GM18520 (cell line): ENCODE measurements around the gene PDE4D.
"Not testable (repeated sequence)": the region's sequence is repeated elsewhere in the genome, so short reads cannot be mapped to it uniquely, and the experiment has no call there.

Source experiments
- ATAC-seq: cut with Tn5 transposase; IDR thresholded peaks from one replicate; pipeline ENCODE4 v1.9.1; 2021; ENCODE audit not compliant: unreplicated experiment

The PDE4D gene

DNA sequence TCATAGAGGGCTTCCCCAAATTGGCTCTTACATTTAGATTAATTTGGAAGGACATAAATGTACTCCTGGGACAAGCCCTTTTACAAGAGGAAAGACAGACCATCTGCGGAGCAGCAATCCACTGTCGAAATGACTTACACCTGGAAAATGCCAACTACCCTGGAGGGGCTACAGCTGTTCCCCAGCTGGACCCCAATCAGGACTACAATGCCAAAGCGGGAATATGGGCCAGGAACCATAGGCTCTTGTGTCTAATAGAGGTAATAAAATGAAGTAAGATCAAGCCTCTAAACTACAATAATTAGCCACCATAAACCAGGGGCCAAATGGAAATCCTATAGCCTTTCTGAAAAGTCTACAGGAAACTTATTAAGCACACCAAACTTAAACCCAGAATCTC, 581.3 kb downstream of the PDE4D start:
- no peak for ATAC-seq

DNA sequence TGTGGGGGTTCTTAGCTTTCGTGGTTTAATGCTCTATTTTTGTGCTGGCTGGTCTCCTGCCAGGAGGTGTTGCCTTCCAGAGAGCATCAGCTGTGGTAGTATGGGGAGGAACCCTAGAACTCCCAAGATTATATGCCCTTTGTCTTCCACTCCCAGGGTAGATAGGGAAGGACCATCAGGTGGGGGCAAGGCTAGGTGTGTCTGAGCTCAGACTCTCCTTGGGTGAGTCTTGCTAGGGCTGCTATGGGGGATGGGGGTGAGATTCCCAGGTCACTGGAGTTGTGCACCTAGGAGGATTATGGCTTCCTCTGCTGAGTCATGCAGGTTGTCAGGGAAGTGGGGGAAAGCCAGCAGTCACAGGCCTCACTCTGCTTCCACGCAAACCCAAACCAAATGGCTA, 584.8 kb downstream of the PDE4D start:
- not testable (repeated sequence) for ATAC-seq

DNA sequence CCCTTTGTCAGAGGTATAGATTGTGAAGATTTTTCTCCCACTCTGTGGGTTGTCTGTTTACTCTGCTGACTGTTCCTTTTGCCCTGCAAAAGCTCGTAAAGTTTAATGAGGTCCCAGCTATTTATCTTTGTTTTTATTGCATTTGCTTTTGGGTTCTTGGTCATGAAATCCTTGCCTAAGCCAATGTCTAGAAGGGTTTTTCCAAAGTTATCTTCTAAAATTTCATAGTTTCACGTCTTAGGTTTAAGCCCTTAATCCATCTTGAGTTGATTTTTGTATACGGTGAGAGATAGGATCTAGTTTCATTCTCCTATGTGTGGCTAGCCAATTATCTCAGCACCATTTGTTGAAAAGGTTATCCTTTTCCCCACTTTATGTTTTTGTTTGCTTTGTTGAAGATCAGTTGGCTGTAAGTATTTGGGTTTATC, 590.2 kb downstream of the PDE4D start:
- not testable (repeated sequence) for ATAC-seq

DNA sequence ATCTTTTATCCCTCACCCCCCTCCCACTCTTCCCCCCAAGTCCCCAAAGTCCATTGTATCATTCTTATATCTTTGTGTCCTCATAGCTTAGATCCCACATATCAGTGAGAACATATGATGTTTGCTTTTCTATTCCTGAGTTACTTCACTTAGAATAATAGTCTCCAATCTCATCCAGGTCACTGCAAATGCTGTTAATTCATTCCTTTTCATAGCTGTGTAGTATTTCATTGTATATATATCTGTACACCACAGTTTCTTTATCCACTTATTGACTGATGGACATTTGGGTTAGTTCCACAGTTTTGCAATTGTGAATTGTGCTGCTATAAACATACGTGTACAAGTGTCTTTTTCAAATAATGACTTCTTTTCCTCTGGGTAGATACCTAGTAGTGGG, 591.0 kb downstream of the PDE4D start:
- ATAC-seq = not testable (repeated sequence)

DNA sequence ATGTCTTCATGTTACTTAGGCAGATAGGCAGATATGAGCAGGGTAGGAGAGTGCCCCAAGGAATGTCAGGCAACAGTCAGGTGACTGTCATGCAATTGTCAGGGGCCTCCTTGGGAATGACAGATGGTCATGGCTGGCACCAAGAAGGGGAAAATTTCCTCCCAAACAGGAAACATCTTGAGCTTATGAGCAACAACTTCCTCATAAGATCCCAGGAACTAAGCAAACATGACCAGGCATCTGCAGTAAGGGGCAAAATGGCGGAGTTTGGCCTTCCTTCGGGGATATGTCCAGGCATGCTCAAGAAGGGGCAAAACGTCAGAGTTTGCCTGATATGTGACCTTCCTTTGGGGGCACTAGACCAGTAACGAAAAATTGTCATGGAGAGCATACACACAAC, 591.8 kb downstream of the PDE4D start:
- no peak for ATAC-seq

DNA sequence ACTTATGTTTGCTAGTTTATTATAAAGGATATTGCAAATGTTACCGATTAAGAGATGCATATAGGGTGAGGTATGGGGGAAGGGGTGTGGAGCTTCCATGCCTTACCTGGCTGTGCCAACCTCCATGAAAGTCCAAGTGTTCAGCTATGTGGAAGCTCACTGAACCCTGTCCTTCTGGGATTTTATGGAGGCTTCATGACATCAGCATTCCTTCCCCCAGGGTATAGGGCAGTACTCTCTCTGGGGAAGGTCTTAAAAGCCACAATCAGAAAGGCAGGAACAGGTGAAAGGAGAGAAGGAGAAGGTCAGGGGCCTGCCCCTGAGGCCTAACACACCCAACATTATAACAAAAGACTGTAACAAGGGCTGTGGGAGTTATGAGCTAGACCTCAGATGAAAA, 592.6 kb downstream of the PDE4D start:
- ATAC-seq = no peak

DNA sequence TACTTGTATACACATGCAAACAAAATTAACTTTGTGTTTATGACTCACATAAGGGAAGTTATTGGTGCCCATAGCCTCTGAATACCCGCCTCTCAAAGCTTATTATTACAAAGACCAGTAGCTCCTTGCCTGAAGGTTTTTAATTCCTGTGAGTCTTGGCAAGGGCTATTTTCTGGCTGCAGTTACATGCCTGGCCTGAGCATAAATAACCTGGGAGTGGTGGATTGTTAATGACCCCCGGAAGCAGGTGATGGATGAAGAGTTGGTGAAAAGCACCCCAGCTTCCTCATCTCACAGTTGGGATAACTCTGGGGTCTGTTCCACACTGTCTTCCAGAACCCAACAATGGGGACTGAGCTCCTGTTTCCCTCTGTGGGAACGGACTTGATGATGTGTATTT, 594.5 kb downstream of the PDE4D start:
- no peak for ATAC-seq

DNA sequence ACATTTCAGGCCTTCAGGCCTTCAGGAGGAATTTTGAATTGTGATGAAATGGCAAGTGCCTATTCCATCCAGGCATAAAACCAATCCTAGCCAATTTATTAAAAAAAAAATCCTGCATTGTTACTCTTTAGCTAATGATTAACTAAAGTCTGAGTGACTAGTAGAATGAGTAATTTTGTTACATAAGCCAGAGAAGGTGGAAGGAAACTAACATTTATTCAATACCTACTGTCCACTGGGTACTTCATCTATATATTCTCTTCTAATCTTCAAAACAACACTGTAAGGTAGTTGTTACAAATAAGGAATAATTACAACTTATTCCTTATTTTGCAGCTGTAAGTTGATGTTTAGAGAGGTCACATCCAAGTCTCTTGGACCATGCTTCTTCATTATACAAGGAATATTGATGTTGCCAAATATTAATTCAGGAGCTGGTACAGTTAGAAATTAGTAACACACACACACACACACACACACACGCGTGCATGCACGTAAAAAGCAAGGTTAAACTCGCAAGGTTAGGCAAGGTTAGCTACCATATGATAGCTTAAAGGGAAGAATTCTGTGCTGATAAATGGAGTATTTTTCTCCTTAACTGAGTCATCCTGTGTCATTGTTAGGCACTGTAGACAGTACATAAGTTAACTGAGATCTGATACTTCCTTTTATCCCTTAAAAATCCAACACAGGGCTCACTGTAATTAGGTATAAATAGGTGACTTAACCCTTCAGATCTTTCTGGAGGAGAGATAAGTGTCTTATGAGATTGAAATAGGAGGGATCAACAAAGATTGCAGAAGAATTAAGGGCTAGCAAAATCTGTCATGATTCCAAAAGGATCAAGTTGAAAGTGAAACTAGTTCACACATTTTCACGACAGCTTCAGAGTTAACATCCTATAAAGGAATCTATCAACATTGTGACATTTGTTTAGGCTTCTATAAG, 596.9 kb downstream of the PDE4D start:
- ATAC-seq = no peak

DNA sequence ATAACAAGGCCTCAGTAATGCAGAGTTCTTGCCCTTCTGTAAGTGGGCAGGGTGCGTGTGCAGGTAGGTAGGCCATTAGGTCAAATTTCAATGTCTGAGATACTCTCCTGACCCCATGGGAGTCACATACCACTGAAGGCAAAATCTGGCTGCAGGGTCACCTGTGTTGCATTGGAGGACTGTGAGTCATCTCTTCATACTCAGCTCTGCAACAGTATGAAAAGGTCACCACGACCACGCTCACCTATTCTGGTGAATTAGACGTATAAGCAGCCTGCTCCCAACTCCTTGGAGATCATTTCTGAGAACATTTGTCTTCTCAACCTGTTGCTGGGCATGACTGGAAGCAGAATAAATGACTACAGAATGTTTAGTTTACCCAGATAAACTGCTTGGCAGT, 599.8 kb downstream of the PDE4D start:
- no peak for ATAC-seq

DNA sequence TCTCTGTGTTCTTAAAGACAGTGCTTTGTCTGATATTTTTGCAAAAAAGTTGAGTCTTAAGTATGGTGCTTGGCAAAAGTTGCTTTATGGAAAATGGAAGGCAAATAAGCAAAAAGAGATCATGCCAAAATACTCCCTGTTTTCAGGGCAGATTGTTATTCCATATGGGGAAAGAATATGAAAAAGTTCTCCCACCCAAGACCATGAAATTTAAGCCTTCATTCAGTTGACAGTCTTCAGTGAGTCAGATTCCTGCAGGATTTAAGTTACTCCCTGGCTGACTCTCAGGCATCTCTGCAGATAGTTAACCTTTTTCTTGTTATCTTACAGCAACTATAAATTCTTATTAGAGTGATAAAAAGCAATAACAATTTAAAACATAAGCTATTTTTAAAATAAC, 601.6 kb downstream of the PDE4D start:
- no peak for ATAC-seq

DNA sequence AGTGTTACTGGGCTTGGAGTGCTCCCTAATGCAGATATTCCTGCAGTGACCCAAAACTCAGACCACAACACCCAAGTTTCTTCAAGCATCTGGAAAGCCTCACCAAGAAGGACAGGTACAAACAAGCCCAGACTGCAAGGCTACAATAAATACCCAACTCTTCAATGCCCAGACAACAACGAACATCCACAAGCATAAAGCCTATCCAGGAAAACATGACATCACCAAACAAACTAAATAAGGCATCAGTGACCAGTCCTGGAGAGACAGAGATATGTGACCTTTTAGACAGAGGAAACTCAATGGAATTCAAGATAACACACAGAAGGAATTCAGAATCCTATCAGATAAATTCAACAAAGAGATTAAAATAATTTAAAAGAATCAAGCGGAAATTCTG, 605.6 kb downstream of the PDE4D start:
- no peak for ATAC-seq

DNA sequence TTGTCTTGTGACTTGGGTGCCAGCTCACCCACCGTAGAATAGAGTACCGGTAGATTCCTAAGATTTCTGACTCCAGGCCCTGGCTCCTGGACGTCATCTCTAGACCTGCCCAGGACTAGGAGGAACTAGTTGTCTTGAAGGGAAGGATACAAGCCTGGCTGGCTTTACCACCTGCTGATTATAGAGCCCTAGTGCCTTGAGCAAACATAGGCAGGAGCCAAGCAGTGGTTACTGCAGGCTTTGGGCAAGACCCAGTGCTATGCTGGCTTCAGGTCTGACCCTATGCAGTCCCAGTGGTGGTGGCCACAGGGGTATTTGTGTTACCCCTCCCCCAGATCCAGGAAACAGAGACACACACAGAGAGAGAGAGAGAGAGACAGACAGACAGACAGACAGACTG, 606.2 kb downstream of the PDE4D start:
- ATAC-seq = no peak

DNA sequence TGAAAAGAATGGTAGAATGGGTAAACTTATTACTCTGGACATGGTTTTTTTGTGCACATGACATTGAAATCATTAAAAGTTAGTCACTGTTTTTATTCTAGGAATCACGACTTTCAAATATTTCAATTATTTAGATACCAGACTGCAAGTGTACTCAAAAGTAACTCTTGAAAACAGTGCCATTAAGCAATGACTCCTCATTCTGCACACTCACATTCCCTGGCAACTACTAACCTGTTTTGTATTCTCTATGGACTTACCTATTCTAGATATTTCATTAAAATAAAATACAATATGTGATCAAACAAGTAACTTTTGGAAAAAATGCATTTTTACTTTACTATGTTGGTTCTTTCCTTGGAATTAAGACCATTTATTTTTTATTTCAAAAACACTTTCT, 607.0 kb downstream of the PDE4D start:
- no peak for ATAC-seq

DNA sequence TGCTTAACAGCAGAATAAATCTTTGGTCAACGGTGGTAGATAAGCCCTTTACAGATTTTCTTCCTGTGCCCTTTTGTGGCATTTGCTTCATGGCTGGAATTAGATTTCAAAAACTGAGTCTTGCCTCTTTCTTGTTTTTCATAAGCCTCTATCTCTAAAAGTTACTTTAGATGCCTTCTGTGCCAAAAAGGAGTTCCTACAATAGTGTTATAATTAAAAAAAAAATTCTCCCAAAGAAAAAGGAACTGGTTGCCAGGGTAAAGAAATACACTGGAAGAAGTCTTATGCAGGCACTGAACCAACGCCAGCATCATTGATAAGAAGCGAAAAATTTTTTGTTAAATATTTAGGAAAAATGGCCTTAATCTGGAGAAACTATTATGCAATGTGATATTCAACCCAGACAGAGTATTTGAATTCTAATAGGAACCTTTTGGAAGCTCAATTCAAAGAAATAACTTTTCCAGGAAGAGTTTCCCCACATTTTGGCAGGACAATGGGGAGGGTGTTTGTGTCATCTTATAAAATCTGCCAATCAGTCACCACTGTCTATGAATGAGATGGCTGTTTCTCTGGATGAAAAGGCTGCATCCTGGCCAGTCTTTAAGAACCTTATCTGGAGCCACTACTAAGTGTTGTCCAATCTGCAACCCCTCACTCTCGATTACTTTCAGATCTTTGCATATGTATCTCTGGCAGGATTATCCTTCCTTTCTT, 608.1 kb downstream of the PDE4D start:
- no peak for ATAC-seq

DNA sequence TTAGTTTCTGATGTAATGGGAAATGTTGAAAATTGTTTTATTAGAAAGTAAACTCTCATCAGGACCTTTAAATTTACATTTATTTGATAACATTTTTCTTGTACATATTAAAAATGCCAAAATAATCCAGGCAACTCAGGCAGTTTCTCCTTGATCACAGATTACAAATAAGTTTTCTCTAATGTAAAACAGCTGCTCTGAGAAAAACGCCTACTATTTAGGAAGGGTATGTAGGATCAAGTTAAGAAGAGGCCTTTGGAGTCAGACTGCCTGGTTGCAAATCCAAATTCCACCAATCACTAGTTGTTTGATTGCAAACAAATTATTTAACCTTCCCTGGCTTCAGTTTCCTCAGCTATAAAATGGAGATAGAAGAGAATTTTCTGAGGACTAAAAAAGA, 610.8 kb downstream of the PDE4D start:
- no peak for ATAC-seq

DNA sequence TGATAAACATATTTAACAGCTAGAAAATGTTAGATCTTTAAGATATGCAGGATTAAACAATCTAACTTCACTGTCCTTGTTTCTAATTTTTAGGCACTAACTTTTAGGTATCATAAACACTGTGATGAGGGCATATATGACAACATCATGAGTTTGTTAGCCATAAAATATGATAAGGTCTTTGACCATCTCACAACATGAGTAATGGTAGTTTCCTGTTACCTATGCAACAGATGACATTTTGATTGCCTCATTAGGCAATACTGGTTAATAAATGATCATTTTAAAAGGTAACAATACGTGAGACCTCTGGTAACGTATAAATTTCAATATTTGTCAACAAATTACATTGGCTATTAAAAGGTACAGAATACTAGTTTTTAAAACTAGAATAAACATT, 613.5 kb downstream of the PDE4D start:
- no peak for ATAC-seq

DNA sequence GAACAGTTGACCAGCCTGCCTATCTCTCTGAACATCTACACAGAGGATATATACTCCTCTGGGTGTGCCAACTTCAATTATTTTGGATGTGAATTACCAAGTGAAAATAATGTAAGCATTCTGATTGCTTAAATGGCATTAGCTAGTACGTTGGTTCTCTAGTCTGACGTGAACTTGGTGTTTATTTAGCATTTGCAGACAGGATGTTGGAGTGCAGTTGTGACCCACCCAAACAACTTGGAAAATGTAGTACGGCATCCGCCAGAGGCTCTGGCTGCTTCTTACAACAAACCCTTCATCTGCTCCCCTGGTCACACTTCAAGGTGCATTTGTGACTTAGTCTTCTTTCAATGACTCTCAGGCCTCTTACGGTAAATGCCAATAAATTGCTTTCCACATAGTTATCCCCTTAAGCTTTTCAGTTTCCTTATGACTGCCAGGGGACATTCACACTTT, 616.6 kb downstream of the PDE4D start:
- no peak for ATAC-seq

DNA sequence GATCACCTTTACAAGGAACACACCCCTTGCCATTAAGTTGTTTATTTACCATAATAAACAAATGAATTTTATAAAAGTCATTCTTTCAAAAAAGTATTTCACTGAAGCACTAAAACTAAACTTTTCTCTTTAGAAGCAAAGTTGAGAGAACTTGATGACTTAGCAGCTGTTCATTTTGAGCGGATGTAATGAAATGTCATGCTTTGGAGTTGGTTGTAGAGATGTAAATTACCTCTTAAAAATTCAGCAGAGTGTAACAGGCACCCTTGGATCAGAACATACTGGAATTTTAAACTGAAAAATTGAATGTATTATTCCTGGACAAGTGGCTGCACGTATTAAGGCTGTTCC, 617.2 kb downstream of the PDE4D start:
- no peak for ATAC-seq

DNA sequence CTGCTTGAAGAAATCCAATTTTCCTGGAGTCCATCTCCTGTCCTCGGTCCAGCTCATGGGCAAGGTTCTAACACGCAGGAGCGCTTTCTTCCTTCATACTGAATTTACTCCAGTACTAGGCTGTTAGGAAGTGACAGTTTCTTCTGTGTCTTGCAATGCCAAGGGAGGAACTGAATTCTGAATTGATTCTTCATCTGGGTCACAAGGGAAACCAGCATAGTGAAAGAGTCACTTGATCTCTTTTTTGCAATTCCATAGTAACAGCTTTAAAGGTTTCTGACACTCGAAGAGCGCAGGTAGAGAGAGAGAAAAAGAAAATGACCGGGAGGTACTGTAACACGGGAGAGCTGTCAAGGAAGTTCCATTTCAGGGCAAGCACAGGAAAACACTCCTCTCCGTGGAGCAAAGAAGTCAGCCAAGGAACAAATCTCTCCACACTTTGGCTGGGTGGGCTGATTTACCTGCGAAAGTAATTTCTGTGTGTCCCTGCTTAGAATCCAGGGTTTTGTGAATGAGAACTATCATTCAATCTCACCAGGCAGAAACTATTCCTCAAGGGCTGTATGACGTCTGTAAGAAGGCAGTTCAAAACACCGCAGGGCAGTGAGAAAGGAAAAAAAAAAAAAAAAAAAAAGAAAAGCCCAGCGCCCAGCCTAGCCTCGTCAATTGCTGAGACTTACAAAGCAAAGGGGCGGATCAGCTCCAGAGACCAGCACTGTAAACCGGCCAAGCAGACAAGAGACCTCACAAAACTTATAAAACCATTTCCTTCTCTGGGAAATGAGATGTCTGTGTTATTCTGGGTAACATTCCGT, 617.8 kb downstream of the PDE4D start:
- ATAC-seq = no peak

DNA sequence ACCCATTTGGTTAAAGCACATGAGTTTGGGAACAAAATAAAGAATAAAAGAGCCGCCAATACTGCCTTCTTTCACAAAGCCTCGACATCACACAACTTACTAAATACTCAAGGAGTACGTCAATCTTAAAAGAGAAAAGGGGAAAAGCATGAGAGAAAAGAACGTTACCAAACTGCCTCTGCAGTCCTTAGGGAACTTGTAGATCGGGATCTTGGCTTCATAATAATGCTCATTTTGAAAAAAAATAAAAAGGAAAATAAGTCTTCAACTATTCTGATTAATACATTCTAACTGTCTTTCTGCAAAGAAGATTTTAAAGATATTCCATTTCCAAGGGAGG, 618.4 kb downstream of the PDE4D start:
- ATAC-seq = no peak

DNA sequence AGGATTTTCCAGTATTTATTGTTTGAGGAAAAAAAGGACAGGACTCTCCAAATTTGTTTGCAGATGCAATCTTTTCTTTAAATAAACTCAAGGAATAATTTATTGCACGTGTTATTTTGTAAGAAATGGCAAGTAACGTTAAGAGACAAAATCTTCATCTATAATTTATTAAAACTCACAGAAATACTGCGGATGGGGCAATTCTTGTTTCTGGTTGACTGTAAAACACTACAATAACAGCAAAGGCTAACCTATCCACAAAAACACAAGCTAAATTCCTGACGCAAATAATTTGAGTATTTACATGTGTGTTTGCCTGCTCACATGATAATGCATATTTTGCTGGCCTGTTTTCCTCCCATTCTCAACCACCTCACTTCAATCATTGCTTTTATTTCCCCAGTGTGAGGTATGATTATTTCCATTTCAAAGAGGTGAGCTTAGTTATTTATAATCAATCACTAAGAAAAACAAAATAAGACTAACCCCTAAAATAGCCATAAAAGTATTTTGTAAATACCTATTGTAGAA, 619.4 kb downstream of the PDE4D start:
- no peak for ATAC-seq
